Trophoblast cell (in vitro differentiated cells and primary cell): ENCODE measurements around the gene APLP2.

Source experiments
- DNase-seq, 2 donors: peaks; one replicate each; pipeline ENCODE4 v3.0.0-alpha.2; 2016
- H2AFZ ChIP-seq: 2 replicates; pipeline ENCODE4 v1.6.1; 2013; ENCODE audit warnings: low read length, moderate library complexity, mild to moderate bottlenecking; ENCODE audit not compliant: insufficient read depth, poor library complexity
- H2AK5ac ChIP-seq: 2 replicates; pipeline ENCODE4 v1.6.1; 2013; ENCODE audit warnings: mild to moderate bottlenecking, low read length
- H2BK120ac ChIP-seq: 2 replicates; pipeline ENCODE4 v1.6.1; 2013; ENCODE audit warnings: low read length, mild to moderate bottlenecking, moderate library complexity; ENCODE audit not compliant: insufficient read depth, poor library complexity
- H2BK12ac ChIP-seq: 2 replicates; pipeline ENCODE4 v1.6.1; 2013; ENCODE audit warnings: mild to moderate bottlenecking, low read length, moderate library complexity
- H2BK5ac ChIP-seq: 2 replicates; pipeline ENCODE4 v1.6.1; 2013; ENCODE audit warnings: low read length, low read depth, moderate library complexity, mild to moderate bottlenecking; ENCODE audit not compliant: poor library complexity
- H3K14ac ChIP-seq: 2 replicates; pipeline ENCODE4 v1.6.1; 2013; ENCODE audit warnings: mild to moderate bottlenecking, low read length
- H3K18ac ChIP-seq: 2 replicates; pipeline ENCODE4 v1.6.1; 2013; ENCODE audit warnings: mild to moderate bottlenecking, low read length
- H3K23ac ChIP-seq: 2 replicates; pipeline ENCODE4 v1.6.1; 2013; ENCODE audit warnings: low read length
- H3K27ac ChIP-seq: 2 replicates; pipeline ENCODE4 v1.5.1; 2013; ENCODE audit warnings: low read depth, mild to moderate bottlenecking, inconsistent platforms, low read length, moderate library complexity
- H3K27me3 ChIP-seq: 2 replicates; pipeline ENCODE4 v1.6.1; 2013; ENCODE audit warnings: inconsistent platforms, mild to moderate bottlenecking, low read length, moderate library complexity; ENCODE audit not compliant: insufficient read depth
- H3K36me3 ChIP-seq, 2 experiments: 1 replicate in 1 of 2; 2 replicates in 1 of 2; pipeline ENCODE4 v1.6.1; 2013; ENCODE audit warnings: low read length in 2 of 2, mild to moderate bottlenecking in 2 of 2, moderate library complexity in 1 of 2; ENCODE audit not compliant: insufficient read depth in 2 of 2, control insufficient read depth in 1 of 2
- H3K4ac ChIP-seq: 2 replicates; pipeline ENCODE4 v1.6.1; 2013; ENCODE audit warnings: low read depth, mild to moderate bottlenecking, low read length, moderate library complexity
- H3K4me1 ChIP-seq, 2 experiments: 1 replicate in 1 of 2; 2 replicates in 1 of 2; pipeline ENCODE4 v1.6.1; 2013; ENCODE audit warnings: low read length in 2 of 2, mild to moderate bottlenecking in 2 of 2, moderate library complexity in 1 of 2; ENCODE audit not compliant: insufficient read depth in 2 of 2, control insufficient read depth in 1 of 2
- H3K4me2 ChIP-seq: 2 replicates; pipeline ENCODE4 v1.6.1; 2013; ENCODE audit warnings: inconsistent platforms, mild to moderate bottlenecking, low read length, moderate library complexity
- H3K4me3 ChIP-seq: 2 replicates; pipeline ENCODE4 v1.5.1; 2013; ENCODE audit warnings: mild to moderate bottlenecking, low read depth, low read length, inconsistent platforms
- H3K79me1 ChIP-seq: one replicate; pipeline ENCODE4 v1.6.1; 2013; ENCODE audit warnings: low read length
- H3K79me2 ChIP-seq: 2 replicates; pipeline ENCODE4 v1.6.1; 2013; ENCODE audit warnings: low read length, mild to moderate bottlenecking; ENCODE audit not compliant: control insufficient read depth, insufficient read depth, poor library complexity
- H3K9ac ChIP-seq: 2 replicates; pipeline ENCODE4 v1.6.1; 2013; ENCODE audit warnings: mild to moderate bottlenecking, low read length
- H3K9me3 ChIP-seq: 2 replicates; pipeline ENCODE4 v1.6.1; 2013; ENCODE audit warnings: low read depth, mild to moderate bottlenecking, control low read depth, inconsistent platforms, low read length; ENCODE audit not compliant: insufficient read depth
- H4K12ac ChIP-seq: 2 replicates; pipeline ENCODE4 v1.6.1; 2013; ENCODE audit warnings: low read depth, mild to moderate bottlenecking, low read length, moderate library complexity
- H4K8ac ChIP-seq: 2 replicates; pipeline ENCODE4 v1.6.1; 2013; ENCODE audit warnings: low read depth, mild to moderate bottlenecking, low read length, moderate library complexity
- H4K91ac ChIP-seq: one replicate; pipeline ENCODE4 v1.6.1; 2013; ENCODE audit warnings: low read depth, mild to moderate bottlenecking, low read length, moderate library complexity
- WGBS: extraction: QIAGEN DNeasy Blood & Tissue Kit; methylation state at CpG from one replicate; pipeline ENCODE4 v1.1.7; 2013; ENCODE audit warnings: missing lambda C conversion rate; ENCODE audit not compliant: insufficient read length, insufficient coverage; ENCODE audit errors: extremely low coverage; 5-methylcytosine and 5-hydroxymethylcytosine counted together

Gene APLP2

GRCh38 chr11:130174642-130175041 lies 104.9 kb downstream of the APLP2 start:
- Histone ChIP-seq H3K4me1 (no peaks in the 10 kb centered on the region), H3K27me3 (peaks cover 3% of the 10 kb centered on the region), H3K4me3 (no peak overlapping the region), H3K4ac (no peak overlapping the region), H2BK12ac (no peak overlapping the region), H2BK5ac (no peak overlapping the region), H4K12ac (no peak overlapping the region), H3K79me2 (no peaks in the 10 kb centered on the region), H2AFZ (no peak overlapping the region), H4K8ac (no peak overlapping the region), H3K4me2 (no peak overlapping the region), H2AK5ac (no peak overlapping the region), H3K18ac (no peak overlapping the region), H3K36me3 (no peaks in the 10 kb centered on the region), H3K14ac (no peak overlapping the region), H3K9ac (no peak overlapping the region), H3K9me3 (no peaks in the 10 kb centered on the region), H3K27ac (no peak overlapping the region), H2BK120ac (no peak overlapping the region), H3K79me1 (no peaks in the 10 kb centered on the region), H4K91ac (no peak overlapping the region), H3K23ac (no peak overlapping the region)
- no CpG with 5 or more reads among the region's 4 CpGs for WGBS
- DNase-seq, result no peak

- no peak overlapping the region for H3K18ac ChIP-seq
- H3K4me1 ChIP-seq, result no peaks in the 10 kb centered on the region
- no peak overlapping the region for H3K4ac ChIP-seq
- no peak overlapping the region for H2BK120ac ChIP-seq
- H4K91ac ChIP-seq, result no peak overlapping the region
- no peaks in the 10 kb centered on the region for H3K9me3 ChIP-seq
- no peak overlapping the region for H4K8ac ChIP-seq
- no peak overlapping the region for H2BK5ac ChIP-seq
- no peaks in the 10 kb centered on the region for H3K79me1 ChIP-seq
- whole genome bisulfite sequencing, result no CpG with 5 or more reads among the region's 5 CpGs
- no peak overlapping the region for H3K9ac ChIP-seq
- no peaks in the 10 kb centered on the region for H3K79me2 ChIP-seq
- no peak overlapping the region for H3K14ac ChIP-seq
- no peak for DNase-seq
- no peak overlapping the region for H4K12ac ChIP-seq
- no peak overlapping the region for H2AK5ac ChIP-seq
- no peak overlapping the region for H3K4me3 ChIP-seq
- H3K27ac ChIP-seq, result no peak overlapping the region
- no peak overlapping the region for H2AFZ ChIP-seq
- peaks cover 3% of the 10 kb centered on the region for H3K27me3 ChIP-seq
- H3K36me3 ChIP-seq, result no peaks in the 10 kb centered on the region
- H2BK12ac ChIP-seq, result no peak overlapping the region
- no peak overlapping the region for H3K4me2 ChIP-seq
- H3K23ac ChIP-seq, result no peak overlapping the region
Measured at GRCh38 chr11:130175898-130176297, 106.2 kb downstream of the APLP2 start.

- DNase-seq, result no peak
- no peak overlapping the region for H2BK12ac ChIP-seq
- H3K4me3 ChIP-seq, result no peak overlapping the region
- no peaks in the 10 kb centered on the region for H3K79me2 ChIP-seq
- H3K4me1 ChIP-seq, result no peaks in the 10 kb centered on the region
- H3K14ac ChIP-seq, result no peak overlapping the region
- H3K27ac ChIP-seq, result no peak overlapping the region
- H3K9me3 ChIP-seq, result no peaks in the 10 kb centered on the region
- no peaks in the 10 kb centered on the region for H3K36me3 ChIP-seq
- no peak overlapping the region for H2AK5ac ChIP-seq
- H3K4ac ChIP-seq, result no peak overlapping the region
- no peak overlapping the region for H4K91ac ChIP-seq
- WGBS, result no CpG with 5 or more reads among the region's 10 CpGs
- H3K79me1 ChIP-seq, result no peaks in the 10 kb centered on the region
- no peak overlapping the region for H2BK120ac ChIP-seq
- no peak overlapping the region for H3K23ac ChIP-seq
- H2BK5ac ChIP-seq, result no peak overlapping the region
- peaks cover under 1% of the 10 kb centered on the region for H3K27me3 ChIP-seq
- H4K12ac ChIP-seq, result no peak overlapping the region
- no peak overlapping the region for H2AFZ ChIP-seq
- no peak overlapping the region for H3K4me2 ChIP-seq
- no peak overlapping the region for H3K18ac ChIP-seq
- H4K8ac ChIP-seq, result no peak overlapping the region
- no peak overlapping the region for H3K9ac ChIP-seq
Measured at GRCh38 chr11:130177782-130178181, 108.1 kb downstream of the APLP2 start.

GRCh38 chr11:130178441-130179339 lies 109.0 kb downstream of the APLP2 start:
- H3K4me1 ChIP-seq, result no peaks in the 10 kb centered on the region
- no peaks in the 10 kb centered on the region for H3K79me2 ChIP-seq
- no peaks in the 10 kb centered on the region for H3K27me3 ChIP-seq
- no peak overlapping the region for H3K27ac ChIP-seq
- no peak overlapping the region for H3K18ac ChIP-seq
- H3K4ac ChIP-seq, result no peak overlapping the region
- H2BK12ac ChIP-seq, result no peak overlapping the region
- H2BK5ac ChIP-seq, result no peak overlapping the region
- H4K12ac ChIP-seq, result no peak overlapping the region
- no peaks in the 10 kb centered on the region for H3K36me3 ChIP-seq
- no peaks in the 10 kb centered on the region for H3K9me3 ChIP-seq
- no peaks in the 10 kb centered on the region for H3K79me1 ChIP-seq
- no peak overlapping the region for H4K8ac ChIP-seq
- H3K4me3 ChIP-seq, result no peak overlapping the region
- no peak overlapping the region for H2BK120ac ChIP-seq
- no peak overlapping the region for H3K9ac ChIP-seq
- H3K14ac ChIP-seq, result no peak overlapping the region
- H4K91ac ChIP-seq, result no peak overlapping the region
- H2AK5ac ChIP-seq, result no peak overlapping the region
- H2AFZ ChIP-seq, result no peak overlapping the region
- DNase-seq, result no peak
- no peak overlapping the region for H3K4me2 ChIP-seq
- no peak overlapping the region for H3K23ac ChIP-seq
- WGBS, result no CpG with 5 or more reads among the region's 16 CpGs
